CD4-positive, alpha-beta memory T cell (primary cell): ENCODE measurements around the gene CCDC146. TPM values are rescaled to one million over a fixed set of nuclear protein-coding genes. Genes with fewer than 3 reads are reported as not detected.
A peak's percentile ranks its signal among the peaks of the same experiment; 100 is the strongest.
"Not testable (repeated sequence)": the region's sequence is repeated elsewhere in the genome, so short reads cannot be mapped to it uniquely, and the experiment has no call there.

Experiments
- CTCF ChIA-PET: fragments of 350-600 bp; sonication (Branson Sonifier 250); formaldehyde crosslinking; loops from one replicate; lab custom pipeline; 2021; ENCODE audit warnings: inconsistent platforms; ENCODE audit not compliant: partially characterized antibody; lab: Charles Lee
- POLR2A ChIA-PET: fragments of 350-600 bp; sonication (Branson Sonifier 250); formaldehyde crosslinking; loops from one replicate; lab custom pipeline; 2021; ENCODE audit not compliant: partially characterized antibody; lab: Charles Lee
- DNase-seq, 5 donors: peaks; one replicate each; pipeline versions ENCODE4 v3.0.0 to v3.0.0-alpha.2; 2020 to 2022; ENCODE audit warnings: mixed read lengths in 1 of 5
- H3K27ac ChIP-seq: one replicate; pipeline ENCODE4 v1.7.0; 2013; ENCODE audit warnings: low read depth, low read length
- H3K27me3 ChIP-seq: 2 replicates; pipeline ENCODE4 v1.7.0; 2013; ENCODE audit warnings: mild to moderate bottlenecking, low read length, moderate library complexity; ENCODE audit not compliant: insufficient read depth
- H3K36me3 ChIP-seq: 2 replicates; pipeline ENCODE4 v1.7.0; 2013; ENCODE audit warnings: mild to moderate bottlenecking, low read length, moderate library complexity; ENCODE audit not compliant: insufficient read depth
- H3K4me1 ChIP-seq: 2 replicates; pipeline ENCODE4 v1.7.0; 2013; ENCODE audit warnings: mild to moderate bottlenecking, low read length, moderate library complexity; ENCODE audit not compliant: insufficient read depth
- H3K4me3 ChIP-seq, 2 donors: one replicate each; pipeline ENCODE4 v1.7.0; 2013; ENCODE audit warnings: low read length in 2 of 2, mild to moderate bottlenecking in 1 of 2
- H3K9me3 ChIP-seq, 2 donors: one replicate each; pipeline ENCODE4 v1.7.0; 2013; ENCODE audit warnings: low read length in 2 of 2, control low read depth in 1 of 2; ENCODE audit not compliant: control insufficient read depth in 1 of 2
- H3K27ac Mint-ChIP-seq, 7 donors: one replicate each; pipeline ENCODE4 v1.8.0; 2020 to 2021; ENCODE audit warnings: mixed read lengths in 7 of 7, mild to moderate bottlenecking in 6 of 7, inconsistent platforms in 3 of 7, moderate library complexity in 3 of 7
- H3K27me3 Mint-ChIP-seq, 2 donors: one replicate each; pipeline ENCODE4 v1.8.0; 2020 to 2021; ENCODE audit warnings: mixed read lengths in 2 of 2
- H3K36me3 Mint-ChIP-seq, 2 donors: one replicate each; pipeline ENCODE4 v1.8.0; 2020 to 2021; ENCODE audit warnings: mixed read lengths in 2 of 2, inconsistent platforms in 1 of 2, mild to moderate bottlenecking in 1 of 2
- H3K4me1 Mint-ChIP-seq, 4 donors: one replicate each; pipeline ENCODE4 v1.8.0; 2020 to 2021; ENCODE audit warnings: mixed read lengths in 4 of 4, mild to moderate bottlenecking in 1 of 4
- H3K4me3 Mint-ChIP-seq, 8 donors: one replicate each; pipeline ENCODE4 v1.8.0; 2020 to 2021; ENCODE audit warnings: mixed read lengths in 8 of 8, mild to moderate bottlenecking in 7 of 8, moderate library complexity in 6 of 8, inconsistent platforms in 3 of 8
- H3K9me3 Mint-ChIP-seq, 8 donors: one replicate each; pipeline ENCODE4 v1.8.0; 2020 to 2021; ENCODE audit warnings: mixed read lengths in 8 of 8, mild to moderate bottlenecking in 5 of 8, inconsistent platforms in 3 of 8, moderate library complexity in 1 of 8
- intact Hi-C: fragments of 100-400 bp; cut with micrococcal nuclease; formaldehyde crosslinking; loops from one replicate; pipeline ENCODE4 v1.15.1; 2023
- polyA plus RNA-seq, 2 donors: library from polyadenylated mRNA; unstranded; fragments of 300-500 nt; fragmentation: Illumina TruSeq; gene quantifications; one replicate each; pipeline ENCODE4 v1.2.3, GENCODE V29; 2021
- total RNA-seq, 2 experiments: library from RNA; stranded (reverse); gene quantifications; one replicate each; pipeline ENCODE4 v1.2.3, GENCODE V29; 2021

The CCDC146 gene
- total and polyA plus RNA-seq, 4 experiments from 2014 or later: 2.5 to 16.0 (median 9.1) TPM

DNA sequence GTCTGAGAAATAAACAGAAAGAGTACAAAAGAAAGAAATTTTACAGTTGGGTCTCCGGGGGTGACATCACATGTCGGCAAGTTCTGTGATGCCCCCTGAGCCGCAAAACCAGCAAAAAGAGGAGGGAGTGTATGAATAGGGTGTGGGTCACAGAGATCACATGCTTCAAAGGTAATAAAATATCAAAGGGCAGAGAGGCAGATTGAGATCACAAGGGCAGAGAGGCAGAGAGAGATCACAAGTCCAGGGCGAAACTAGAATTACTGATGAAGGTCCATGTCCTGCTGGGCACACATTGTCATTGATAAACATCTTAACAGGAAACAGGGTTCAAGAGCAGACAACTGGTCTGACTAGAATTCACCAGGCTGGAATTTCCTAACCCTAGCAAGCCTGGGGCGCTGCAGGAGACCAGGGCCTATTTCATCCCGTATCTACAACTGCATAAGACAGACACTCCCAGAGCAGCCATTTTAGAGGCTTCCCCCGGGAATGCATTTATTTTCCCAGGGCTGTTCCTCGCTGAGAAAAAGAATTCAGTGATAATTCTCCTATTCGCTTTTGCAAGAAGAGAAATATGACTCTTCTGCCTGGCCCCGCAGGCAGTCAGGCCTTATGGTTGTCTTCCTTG, 97.4 kb downstream of the CCDC146 start:
- H3K27ac ChIP-seq, CTCF ChIA-PET, H3K36me3 ChIP-seq, POLR2A ChIA-PET, DNase-seq, H3K9me3 ChIP-seq, H3K4me3 ChIP-seq, H3K27me3 Mint-ChIP-seq, H3K27me3 ChIP-seq, H3K4me3 Mint-ChIP-seq, H3K27ac Mint-ChIP-seq: not testable (repeated sequence)
- H3K4me1 Mint-ChIP-seq: peaks cover 4 to 14% (median 9%) of the 10 kb centered on the region in 4 donors
- peaks cover 4 to 12% of the 10 kb centered on the region in 2 donors for H3K36me3 Mint-ChIP-seq
- peaks cover 0 to 17% (median 7%) of the 10 kb centered on the region in 8 donors for H3K9me3 Mint-ChIP-seq
- intact Hi-C loops: loop anchor here (1.0 kb wide), 1 partner anchor 11 kb away; no protein-coding TSS in a partner anchor
- peaks cover 10% of the 10 kb centered on the region for H3K4me1 ChIP-seq

DNA sequence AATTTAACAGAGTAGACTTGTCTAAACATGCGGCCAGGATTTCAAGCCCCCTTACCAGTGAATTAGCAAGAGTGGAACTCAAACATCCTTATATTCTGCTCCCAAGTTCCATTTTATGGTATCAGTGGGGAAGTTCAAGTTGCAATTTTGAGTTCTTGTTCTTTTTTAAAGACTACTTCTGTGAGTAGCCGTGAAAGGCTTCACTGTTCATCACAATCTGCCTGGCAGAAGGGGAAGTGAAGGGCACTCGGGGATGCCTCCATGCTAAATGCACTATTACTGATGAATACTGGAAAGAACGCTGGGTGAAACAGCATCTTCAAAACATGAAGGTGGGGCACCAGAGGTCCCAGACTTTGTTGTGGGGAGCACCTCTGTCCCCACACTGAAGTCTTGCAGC, 99.7 kb downstream of the CCDC146 start:
- H3K27ac Mint-ChIP-seq: no peak overlapping the region
- H3K4me1 ChIP-seq: peaks cover 10% of the 10 kb centered on the region
- no peaks in the 10 kb centered on the region for H3K36me3 ChIP-seq
- peaks cover 4 to 12% of the 10 kb centered on the region in 2 donors for H3K36me3 Mint-ChIP-seq
- H3K27me3 ChIP-seq: no peaks in the 10 kb centered on the region
- H3K9me3 ChIP-seq: no peaks in the 10 kb centered on the region
- no peak overlapping the region for H3K27ac ChIP-seq
- DNase-seq: no peak
- no peaks in the 10 kb centered on the region for H3K27me3 Mint-ChIP-seq
- peaks cover 4 to 14% (median 9%) of the 10 kb centered on the region in 4 donors for H3K4me1 Mint-ChIP-seq
- H3K4me3 ChIP-seq: no peak overlapping the region
- CTCF ChIA-PET: no interaction called here
- POLR2A ChIA-PET: no interaction called here
- peaks cover 0 to 17% (median 7%) of the 10 kb centered on the region in 8 donors for H3K9me3 Mint-ChIP-seq
- H3K4me3 Mint-ChIP-seq: no peak overlapping the region
- intact Hi-C loops: no loop called here

DNA sequence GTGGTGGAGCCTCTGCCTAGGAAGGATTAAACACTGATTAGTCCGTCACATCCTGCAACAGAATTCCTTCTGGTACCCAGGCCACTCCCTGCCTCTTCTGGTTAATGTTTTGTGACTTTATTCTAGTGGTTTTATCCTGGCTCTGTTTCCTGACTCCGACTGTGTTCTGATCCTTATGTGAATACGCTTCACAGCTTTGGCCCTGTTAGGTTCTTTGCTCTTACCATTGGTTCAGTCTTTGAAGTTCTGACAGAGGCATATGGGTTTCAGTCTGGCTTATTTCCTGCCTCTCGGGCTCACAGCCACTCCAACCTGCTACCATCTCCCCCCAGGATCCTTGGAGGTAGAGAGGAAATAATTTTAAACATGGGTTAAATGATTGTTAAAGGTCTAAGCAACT, 100.4 kb downstream of the CCDC146 start:
- Histone ChIP-seq H3K36me3 (no peaks in the 10 kb centered on the region), H3K4me3 (no peak overlapping the region), H3K27ac (no peak overlapping the region), H3K4me1 (peaks cover 10% of the 10 kb centered on the region), H3K9me3 (no peaks in the 10 kb centered on the region), H3K27me3 (no peaks in the 10 kb centered on the region)
- peaks cover 4 to 14% of the 10 kb centered on the region in 2 donors for H3K36me3 Mint-ChIP-seq
- CTCF ChIA-PET: no interaction called here
- intact Hi-C loops: no loop called here
- POLR2A ChIA-PET: no interaction called here
- H3K9me3 Mint-ChIP-seq: peaks cover 0 to 17% (median 7%) of the 10 kb centered on the region in 8 donors
- peak overlapping the region in 1 of 8 donors; percentile 30 for H3K4me3 Mint-ChIP-seq
- peak overlapping the region in 2 of 7 donors; percentile 7 to 54 for H3K27ac Mint-ChIP-seq
- no peak for DNase-seq
- H3K27me3 Mint-ChIP-seq: no peaks in the 10 kb centered on the region
- H3K4me1 Mint-ChIP-seq: peaks cover 4 to 14% (median 9%) of the 10 kb centered on the region in 4 donors

DNA sequence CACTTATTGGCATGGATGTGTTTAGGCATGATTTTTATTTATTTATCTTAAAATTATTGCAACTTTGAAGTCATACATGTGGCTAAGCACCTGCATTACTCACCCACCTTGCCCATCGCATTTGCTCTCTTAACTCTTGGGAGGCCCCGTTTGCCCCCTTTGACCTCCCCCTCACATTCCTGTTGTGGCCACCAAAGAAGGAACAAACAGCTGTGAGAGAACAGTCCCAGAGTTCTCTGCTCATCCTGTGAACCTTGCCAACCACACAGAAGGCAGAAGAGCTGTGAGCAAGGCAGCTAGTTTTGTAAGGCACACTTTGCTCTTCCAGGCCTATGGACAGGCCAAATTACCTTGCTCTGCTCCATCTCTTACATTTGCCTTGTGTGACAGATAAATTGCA, 100.8 kb downstream of the CCDC146 start:
- Histone ChIP-seq H3K27ac (no peak overlapping the region), H3K4me3 (no peak overlapping the region), H3K9me3 (no peaks in the 10 kb centered on the region), H3K36me3 (no peaks in the 10 kb centered on the region), H3K27me3 (no peaks in the 10 kb centered on the region), H3K4me1 (peaks cover 10% of the 10 kb centered on the region)
- no peak for DNase-seq
- Mint-ChIP-seq H3K27ac (peak overlapping the region in 1 of 7 donors; percentile 54), H3K9me3 (peaks cover 0 to 17% (median 7%) of the 10 kb centered on the region in 8 donors), H3K36me3 (peaks cover 6 to 19% of the 10 kb centered on the region in 2 donors), H3K4me3 (no peak overlapping the region), H3K4me1 (peaks cover 4 to 14% (median 9%) of the 10 kb centered on the region in 4 donors), H3K27me3 (no peaks in the 10 kb centered on the region)
- CTCF ChIA-PET: interaction anchor here (0.6 kb wide), 1 partner anchor 24 kb away, joined by 3 read pairs; no protein-coding TSS in a partner anchor
- intact Hi-C loops: no loop called here
- POLR2A ChIA-PET: no interaction called here

DNA sequence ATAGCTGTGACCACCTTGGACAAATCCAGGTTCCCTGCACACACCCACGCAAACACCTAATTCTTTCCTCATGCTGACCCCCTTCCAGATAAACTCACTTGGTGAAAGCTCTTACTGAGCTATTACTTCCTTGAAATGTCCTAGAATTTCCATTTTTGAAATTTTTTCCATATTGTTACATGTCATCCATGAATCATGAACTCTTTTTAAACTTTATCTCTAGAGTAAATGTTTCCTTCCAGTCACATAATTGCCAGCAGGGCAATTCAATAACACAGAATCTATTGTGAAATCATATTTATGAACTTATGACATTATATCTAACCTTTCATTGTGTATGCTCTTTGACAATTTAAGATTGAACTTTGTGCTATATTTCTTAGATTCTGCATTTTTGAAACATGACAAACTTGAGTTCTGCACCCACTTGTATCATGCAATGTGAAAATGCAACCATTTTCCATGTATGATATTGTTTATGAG, 104.0 kb downstream of the CCDC146 start:
- Histone ChIP-seq H3K27ac (no peak overlapping the region), H3K4me1 (peaks cover 10% of the 10 kb centered on the region), H3K36me3 (no peaks in the 10 kb centered on the region), H3K27me3 (no peaks in the 10 kb centered on the region), H3K4me3 (no peak overlapping the region), H3K9me3 (no peaks in the 10 kb centered on the region)
- POLR2A ChIA-PET: no interaction called here
- Mint-ChIP-seq H3K27ac (no peak overlapping the region), H3K4me3 (no peak overlapping the region), H3K4me1 (peaks cover 4 to 14% (median 9%) of the 10 kb centered on the region in 4 donors), H3K36me3 (peaks cover 8 to 34% of the 10 kb centered on the region in 2 donors), H3K27me3 (no peaks in the 10 kb centered on the region), H3K9me3 (peaks cover 2 to 26% (median 14%) of the 10 kb centered on the region in 8 donors)
- CTCF ChIA-PET: interaction anchor here (2.9 kb wide), 1 partner anchor 21 kb away, joined by 8 read pairs; no protein-coding TSS in a partner anchor
- no peak for DNase-seq
- intact Hi-C loops: no loop called here

DNA sequence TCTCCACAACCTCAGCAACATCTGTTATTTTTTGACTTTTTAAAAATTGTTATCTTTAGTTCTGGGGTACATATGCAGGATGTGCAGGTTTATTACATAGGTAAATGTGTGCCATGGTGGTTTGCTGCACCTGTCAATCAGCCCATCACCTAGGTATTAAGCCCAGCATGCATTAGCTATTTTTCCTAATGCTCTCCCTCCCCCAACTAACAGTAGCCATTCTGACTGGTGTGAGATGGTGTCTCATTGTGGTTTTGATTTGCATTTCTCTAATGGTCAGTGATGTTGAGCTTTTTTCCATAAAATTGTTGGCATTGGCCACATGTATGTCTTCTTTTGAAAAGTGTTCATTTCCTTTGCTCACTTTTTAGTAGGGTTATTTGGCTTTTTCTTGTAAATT, 106.4 kb downstream of the CCDC146 start:
- H3K27ac ChIP-seq, H3K27ac Mint-ChIP-seq, H3K4me1 Mint-ChIP-seq, H3K4me3 Mint-ChIP-seq, H3K27me3 ChIP-seq, H3K9me3 ChIP-seq, intact Hi-C loops, H3K4me3 ChIP-seq, H3K4me1 ChIP-seq, H3K36me3 ChIP-seq, DNase-seq, POLR2A ChIA-PET, H3K27me3 Mint-ChIP-seq: not testable (repeated sequence)
- Mint-ChIP-seq H3K9me3 (peaks cover 2 to 30% (median 16%) of the 10 kb centered on the region in 8 donors), H3K36me3 (peaks cover 10 to 40% of the 10 kb centered on the region in 2 donors)
- CTCF ChIA-PET: interaction anchor here (0.8 kb wide), 1 partner anchor 18 kb away, joined by 3 read pairs; no protein-coding TSS in a partner anchor

DNA sequence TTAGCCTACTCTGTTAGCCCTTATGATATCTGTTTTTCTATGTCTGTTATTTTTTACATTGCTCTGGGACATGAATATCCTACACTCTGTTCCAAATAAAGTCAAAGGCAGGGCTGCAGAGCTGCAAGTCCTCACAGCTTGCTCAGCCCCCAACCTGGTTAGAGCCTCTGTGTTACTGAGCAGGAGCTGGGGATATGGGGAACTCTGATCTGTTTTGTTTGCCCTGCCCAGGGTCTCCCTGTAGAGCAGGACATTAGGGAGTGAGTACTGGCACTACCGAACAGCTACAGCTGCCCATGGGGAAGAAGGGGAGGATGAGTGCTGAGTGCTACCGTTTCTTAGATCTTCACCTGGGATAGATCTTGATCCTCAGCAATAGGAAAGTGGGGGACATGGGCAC, 110.1 kb downstream of the CCDC146 start:
- H3K27me3 Mint-ChIP-seq: no peaks in the 10 kb centered on the region
- no peak overlapping the region for H3K27ac Mint-ChIP-seq
- no peak for DNase-seq
- Histone ChIP-seq H3K9me3 (no peaks in the 10 kb centered on the region), H3K27ac (no peak overlapping the region), H3K36me3 (no peaks in the 10 kb centered on the region), H3K4me3 (no peak overlapping the region), H3K27me3 (no peaks in the 10 kb centered on the region), H3K4me1 (no peaks in the 10 kb centered on the region)
- intact Hi-C loops: no loop called here
- peaks cover 17 to 56% of the 10 kb centered on the region in 2 donors for H3K36me3 Mint-ChIP-seq
- H3K4me1 Mint-ChIP-seq: no peaks in the 10 kb centered on the region
- no peak overlapping the region for H3K4me3 Mint-ChIP-seq
- peaks cover 2 to 30% (median 16%) of the 10 kb centered on the region in 8 donors for H3K9me3 Mint-ChIP-seq
- ChIA-PET POLR2A (no interaction called here), CTCF (interaction anchor here (1.8 kb wide), 1 partner anchor 15 kb away, joined by 5 read pairs; no protein-coding TSS in a partner anchor)
